Coronary artery (tissue), 2 donors: ENCODE results near the gene KIAA1328.

Experiments used
- DNase-seq: peaks from one replicate; pipeline ENCODE4 v3.0.0-alpha.2; 2017; ENCODE audit warnings: low spot score
- H3K27ac ChIP-seq, 2 donors: fragments of 200-600 bp; sonication (generic); one replicate each; pipeline ENCODE4 v1.5.1; 2016 to 2019
- H3K4me3 ChIP-seq: fragments of 200-600 bp; sonication (generic); 2 replicates; pipeline ENCODE4 v1.5.1; 2016; ENCODE audit warnings: mild to moderate bottlenecking, moderate library complexity
- TF ChIP-seq, protein P1 (sequence below): fragments of 200-600 bp; sonication (generic); IDR thresholded peaks from one replicate; pipeline ENCODE4 v1.5.1; 2019; ENCODE audit warnings: antibody characterized with exemption

Gene KIAA1328

DNA sequence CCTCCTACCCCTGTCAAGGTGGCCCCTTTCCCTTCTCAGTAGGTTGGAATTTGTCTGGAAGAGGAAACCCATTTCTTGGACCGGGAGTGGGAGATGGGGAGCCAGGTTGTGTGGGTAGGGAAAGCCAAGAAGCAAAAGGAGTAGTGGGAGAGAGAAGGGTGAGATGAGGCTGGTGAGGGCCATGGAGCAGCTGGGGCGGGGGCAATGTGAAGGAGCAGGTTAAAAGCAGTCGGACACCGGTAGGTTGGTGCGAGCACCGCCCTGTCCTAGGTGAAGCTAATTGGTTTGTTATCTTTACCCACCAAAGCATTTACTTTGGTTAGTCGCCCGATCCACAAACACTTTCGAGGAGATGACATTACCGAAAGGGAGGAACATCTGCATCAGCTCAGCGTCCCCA is 429.9 kb downstream of the KIAA1328 start:
- no peak overlapping the region for H3K27ac ChIP-seq
- no peak for DNase-seq
- TF ChIP-seq, protein P1, sequence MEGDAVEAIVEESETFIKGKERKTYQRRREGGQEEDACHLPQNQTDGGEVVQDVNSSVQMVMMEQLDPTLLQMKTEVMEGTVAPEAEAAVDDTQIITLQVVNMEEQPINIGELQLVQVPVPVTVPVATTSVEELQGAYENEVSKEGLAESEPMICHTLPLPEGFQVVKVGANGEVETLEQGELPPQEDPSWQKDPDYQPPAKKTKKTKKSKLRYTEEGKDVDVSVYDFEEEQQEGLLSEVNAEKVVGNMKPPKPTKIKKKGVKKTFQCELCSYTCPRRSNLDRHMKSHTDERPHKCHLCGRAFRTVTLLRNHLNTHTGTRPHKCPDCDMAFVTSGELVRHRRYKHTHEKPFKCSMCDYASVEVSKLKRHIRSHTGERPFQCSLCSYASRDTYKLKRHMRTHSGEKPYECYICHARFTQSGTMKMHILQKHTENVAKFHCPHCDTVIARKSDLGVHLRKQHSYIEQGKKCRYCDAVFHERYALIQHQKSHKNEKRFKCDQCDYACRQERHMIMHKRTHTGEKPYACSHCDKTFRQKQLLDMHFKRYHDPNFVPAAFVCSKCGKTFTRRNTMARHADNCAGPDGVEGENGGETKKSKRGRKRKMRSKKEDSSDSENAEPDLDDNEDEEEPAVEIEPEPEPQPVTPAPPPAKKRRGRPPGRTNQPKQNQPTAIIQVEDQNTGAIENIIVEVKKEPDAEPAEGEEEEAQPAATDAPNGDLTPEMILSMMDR = no peak
- H3K4me3 ChIP-seq = no peak overlapping the region

DNA sequence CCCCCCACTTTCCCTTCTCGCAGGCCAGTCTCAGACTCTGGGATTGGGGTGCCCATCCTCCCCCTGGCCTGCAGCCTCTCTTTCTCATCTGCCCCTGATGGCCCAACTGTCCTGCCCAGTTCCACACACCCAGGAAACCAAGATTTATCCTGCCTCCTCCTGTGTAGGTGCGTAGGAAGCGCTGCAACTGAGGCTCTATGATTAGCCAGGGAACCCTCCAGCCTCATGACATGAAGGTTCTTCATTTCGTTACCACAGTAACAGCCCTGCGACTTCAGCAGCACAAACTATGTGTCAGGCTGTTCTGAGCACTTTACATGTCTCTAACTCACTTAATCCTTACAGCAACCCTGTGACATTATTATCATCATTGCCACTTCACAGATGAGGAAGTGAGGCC is 430.8 kb downstream of the KIAA1328 start:
- no peak for DNase-seq
- no peak overlapping the region for H3K4me3 ChIP-seq
- TF ChIP-seq, protein P1 = no peak
- H3K27ac ChIP-seq = no peak overlapping the region

DNA sequence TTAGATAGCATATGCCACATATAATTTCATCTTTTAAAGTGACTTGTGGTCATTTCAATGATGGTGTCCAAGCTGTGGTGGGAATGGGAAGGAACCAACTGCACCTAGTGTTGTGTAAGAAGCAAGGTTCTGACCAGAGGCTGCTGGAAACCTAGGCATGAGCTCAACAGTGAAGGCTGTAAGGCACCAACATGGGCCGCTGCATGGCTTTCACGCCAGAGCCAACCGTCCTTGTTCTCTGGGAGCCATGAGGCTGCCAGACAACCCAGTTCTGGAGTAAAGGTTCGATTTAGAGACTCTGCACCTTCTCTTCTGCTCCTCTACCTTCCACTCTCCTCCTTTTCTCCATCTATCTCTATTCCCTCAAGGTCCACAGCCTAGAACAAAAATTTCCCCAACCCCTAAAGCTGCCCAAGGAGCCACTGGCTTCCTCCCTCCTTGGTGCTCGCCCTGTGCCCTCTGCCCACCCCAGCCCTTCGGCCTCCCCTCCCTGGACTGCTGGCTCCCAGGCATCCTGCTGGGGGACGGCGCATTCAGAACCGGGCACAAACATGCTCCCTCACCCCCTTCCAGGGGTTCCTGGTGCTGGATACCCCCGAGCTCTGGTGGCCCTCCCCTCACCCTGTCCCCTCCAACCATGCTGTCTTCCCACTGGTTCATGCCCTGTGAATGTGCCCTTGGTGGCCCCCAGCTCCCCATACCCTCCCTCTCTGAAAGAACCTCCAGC is 431.6 kb downstream of the KIAA1328 start:
- no peak for DNase-seq
- Histone ChIP-seq H3K27ac (no peak overlapping the region), H3K4me3 (no peak overlapping the region)
- TF ChIP-seq, protein P1 = no peak

DNA sequence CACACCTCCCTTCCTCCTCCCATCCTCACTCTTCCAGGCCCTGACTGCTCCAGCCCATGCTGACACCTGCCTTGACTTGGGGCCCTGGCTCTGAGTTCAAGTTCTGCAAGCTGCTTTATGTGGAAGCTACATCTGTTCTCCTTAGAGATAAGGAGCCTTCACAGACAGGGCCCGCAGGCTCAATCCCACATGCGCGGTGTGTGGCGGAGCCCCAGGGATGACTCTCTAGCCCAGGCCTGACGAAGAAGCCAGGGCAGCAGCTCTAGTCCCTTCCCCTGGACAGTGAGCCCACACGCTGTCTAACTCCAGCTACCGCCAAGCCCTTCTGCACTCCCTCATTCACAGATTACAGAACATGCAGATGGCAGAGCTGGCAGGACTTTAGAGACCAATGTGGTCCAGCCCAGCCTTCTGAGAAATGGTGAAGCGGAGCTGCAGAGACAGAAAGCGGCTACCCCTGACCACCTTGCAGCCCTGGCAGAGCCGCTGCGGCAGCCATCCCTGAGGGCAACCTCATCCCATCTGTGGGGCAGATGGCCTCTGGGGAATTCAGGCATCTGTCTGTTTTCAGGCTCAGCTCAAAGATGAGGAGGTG is 432.4 kb downstream of the KIAA1328 start:
- no peak overlapping the region for H3K27ac ChIP-seq
- TF ChIP-seq, protein P1 = no peak
- no peak for DNase-seq
- no peak overlapping the region for H3K4me3 ChIP-seq

DNA sequence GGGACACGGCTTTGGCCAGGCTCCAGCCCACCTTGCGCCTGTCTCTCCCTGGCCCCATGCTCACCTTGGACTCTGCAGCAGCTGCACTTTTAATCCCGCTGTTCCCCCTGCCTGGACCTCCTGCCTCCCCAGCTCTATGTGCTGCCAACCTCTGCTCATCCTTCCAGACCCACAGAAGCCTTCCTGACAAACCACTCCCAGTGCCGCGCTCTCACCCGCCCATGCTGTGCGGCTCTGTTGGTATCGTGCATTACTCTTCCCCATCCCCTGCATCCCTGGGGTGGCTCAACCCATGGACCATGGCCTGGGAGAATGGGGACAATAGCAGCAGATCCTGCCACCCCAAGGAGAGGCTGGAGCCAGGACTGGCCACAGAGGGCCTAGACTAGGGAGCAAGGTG is 433.1 kb downstream of the KIAA1328 start:
- Histone ChIP-seq H3K4me3 (no peak overlapping the region), H3K27ac (no peak overlapping the region)
- TF ChIP-seq, protein P1 = no peak
- no peak for DNase-seq

DNA sequence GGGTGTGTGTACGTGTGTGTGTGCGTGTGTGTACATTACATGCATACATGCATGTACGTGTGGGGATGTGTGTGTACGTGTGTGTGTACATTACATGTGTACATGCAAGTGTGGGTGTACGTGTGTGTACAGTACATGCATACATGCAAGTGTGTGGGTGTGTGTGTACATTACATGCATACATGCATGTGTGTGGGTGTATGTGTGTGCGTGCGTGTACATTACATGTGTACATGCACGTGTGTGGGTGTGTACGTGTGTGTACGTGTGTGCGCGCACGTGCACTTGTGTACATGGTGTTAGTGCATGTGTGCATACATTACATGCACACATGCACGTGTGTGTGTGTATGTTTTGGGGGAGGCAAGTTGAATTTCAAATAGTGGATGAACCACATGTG is 436.0 kb downstream of the KIAA1328 start:
- TF ChIP-seq, protein P1 = no peak
- Histone ChIP-seq H3K27ac (no peak overlapping the region), H3K4me3 (no peak overlapping the region)
- DNase-seq = no peak

DNA sequence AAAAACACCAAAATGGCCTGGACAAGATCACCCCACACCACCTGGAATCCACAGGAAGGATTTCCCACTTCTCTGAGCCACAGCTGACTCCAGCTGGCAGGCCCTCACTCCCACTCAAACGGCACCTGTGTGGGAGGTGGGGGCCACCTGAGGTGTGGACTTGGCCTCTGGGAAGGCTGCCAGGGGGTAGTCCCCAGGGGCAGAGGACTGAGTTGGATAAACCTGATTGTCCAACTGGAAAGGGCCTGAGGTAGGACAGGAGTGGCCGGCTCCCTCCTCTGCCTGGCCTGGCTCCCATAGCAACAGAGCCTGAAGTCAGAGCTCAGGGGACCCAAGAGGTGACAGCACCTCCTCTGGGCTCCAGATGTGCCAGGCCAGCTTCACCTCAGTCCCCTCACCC is 436.5 kb downstream of the KIAA1328 start:
- DNase-seq = no peak
- Histone ChIP-seq H3K4me3 (no peak overlapping the region), H3K27ac (no peak overlapping the region)
- TF ChIP-seq, protein P1 = no peak
